Measurements from ENCODE around the gene NOM1. TPM values are rescaled to one million over a fixed set of nuclear protein-coding genes. Genes with fewer than 3 reads are reported as not detected.
"Not testable (repeated sequence)": the region's sequence is repeated elsewhere in the genome, so short reads cannot be mapped to it uniquely, and the experiment has no call there.

The NOM1 gene
- total and polyA plus RNA-seq, 2 experiments from 2014 or later: 17.7 to 36.5 TPM

- TF ChIP-seq POLR2AphosphoS5 (IDR thresholded peaks at IDR 0.05; ENCODE audit: low read depth): no peak
These were observed 30.3 kb upstream of the NOM1 start (continued) for GRCh38 chr7:156919132-156919713.

- H2AFZ ChIP-seq: no peak overlapping the region
- H3K36me3 ChIP-seq (ENCODE audit: insufficient read depth): no peaks in the 10 kb centered on the region
- H3K27me3 ChIP-seq (ENCODE audit: insufficient read depth): no peaks in the 10 kb centered on the region
- H3K4me1 Mint-ChIP-seq: no peaks in the 10 kb centered on the region; the same call in 2 of the 3 replicates
- TF ChIP-seq, protein P1, sequence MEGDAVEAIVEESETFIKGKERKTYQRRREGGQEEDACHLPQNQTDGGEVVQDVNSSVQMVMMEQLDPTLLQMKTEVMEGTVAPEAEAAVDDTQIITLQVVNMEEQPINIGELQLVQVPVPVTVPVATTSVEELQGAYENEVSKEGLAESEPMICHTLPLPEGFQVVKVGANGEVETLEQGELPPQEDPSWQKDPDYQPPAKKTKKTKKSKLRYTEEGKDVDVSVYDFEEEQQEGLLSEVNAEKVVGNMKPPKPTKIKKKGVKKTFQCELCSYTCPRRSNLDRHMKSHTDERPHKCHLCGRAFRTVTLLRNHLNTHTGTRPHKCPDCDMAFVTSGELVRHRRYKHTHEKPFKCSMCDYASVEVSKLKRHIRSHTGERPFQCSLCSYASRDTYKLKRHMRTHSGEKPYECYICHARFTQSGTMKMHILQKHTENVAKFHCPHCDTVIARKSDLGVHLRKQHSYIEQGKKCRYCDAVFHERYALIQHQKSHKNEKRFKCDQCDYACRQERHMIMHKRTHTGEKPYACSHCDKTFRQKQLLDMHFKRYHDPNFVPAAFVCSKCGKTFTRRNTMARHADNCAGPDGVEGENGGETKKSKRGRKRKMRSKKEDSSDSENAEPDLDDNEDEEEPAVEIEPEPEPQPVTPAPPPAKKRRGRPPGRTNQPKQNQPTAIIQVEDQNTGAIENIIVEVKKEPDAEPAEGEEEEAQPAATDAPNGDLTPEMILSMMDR (conservative IDR thresholded peaks at IDR 0.05; ENCODE audit: low read depth in 2 of 2): no peak
- TF ChIP-seq POLR2AphosphoS5 (IDR thresholded peaks at IDR 0.05; ENCODE audit: low read depth): no peak
- TF ChIP-seq CREB1 (CRISPR knock-in tag; IDR thresholded peaks at IDR 0.05; ENCODE audit: low read depth): no peak
- no peak for TF ChIP-seq NANOG (IDR thresholded peaks at IDR 0.05; ENCODE audit: borderline replicate concordance)
- no peak for TF ChIP-seq ZNF331 (CRISPR knock-in tag; IDR thresholded peaks at IDR 0.05; ENCODE audit: low read depth)
- TF ChIP-seq, protein P2, sequence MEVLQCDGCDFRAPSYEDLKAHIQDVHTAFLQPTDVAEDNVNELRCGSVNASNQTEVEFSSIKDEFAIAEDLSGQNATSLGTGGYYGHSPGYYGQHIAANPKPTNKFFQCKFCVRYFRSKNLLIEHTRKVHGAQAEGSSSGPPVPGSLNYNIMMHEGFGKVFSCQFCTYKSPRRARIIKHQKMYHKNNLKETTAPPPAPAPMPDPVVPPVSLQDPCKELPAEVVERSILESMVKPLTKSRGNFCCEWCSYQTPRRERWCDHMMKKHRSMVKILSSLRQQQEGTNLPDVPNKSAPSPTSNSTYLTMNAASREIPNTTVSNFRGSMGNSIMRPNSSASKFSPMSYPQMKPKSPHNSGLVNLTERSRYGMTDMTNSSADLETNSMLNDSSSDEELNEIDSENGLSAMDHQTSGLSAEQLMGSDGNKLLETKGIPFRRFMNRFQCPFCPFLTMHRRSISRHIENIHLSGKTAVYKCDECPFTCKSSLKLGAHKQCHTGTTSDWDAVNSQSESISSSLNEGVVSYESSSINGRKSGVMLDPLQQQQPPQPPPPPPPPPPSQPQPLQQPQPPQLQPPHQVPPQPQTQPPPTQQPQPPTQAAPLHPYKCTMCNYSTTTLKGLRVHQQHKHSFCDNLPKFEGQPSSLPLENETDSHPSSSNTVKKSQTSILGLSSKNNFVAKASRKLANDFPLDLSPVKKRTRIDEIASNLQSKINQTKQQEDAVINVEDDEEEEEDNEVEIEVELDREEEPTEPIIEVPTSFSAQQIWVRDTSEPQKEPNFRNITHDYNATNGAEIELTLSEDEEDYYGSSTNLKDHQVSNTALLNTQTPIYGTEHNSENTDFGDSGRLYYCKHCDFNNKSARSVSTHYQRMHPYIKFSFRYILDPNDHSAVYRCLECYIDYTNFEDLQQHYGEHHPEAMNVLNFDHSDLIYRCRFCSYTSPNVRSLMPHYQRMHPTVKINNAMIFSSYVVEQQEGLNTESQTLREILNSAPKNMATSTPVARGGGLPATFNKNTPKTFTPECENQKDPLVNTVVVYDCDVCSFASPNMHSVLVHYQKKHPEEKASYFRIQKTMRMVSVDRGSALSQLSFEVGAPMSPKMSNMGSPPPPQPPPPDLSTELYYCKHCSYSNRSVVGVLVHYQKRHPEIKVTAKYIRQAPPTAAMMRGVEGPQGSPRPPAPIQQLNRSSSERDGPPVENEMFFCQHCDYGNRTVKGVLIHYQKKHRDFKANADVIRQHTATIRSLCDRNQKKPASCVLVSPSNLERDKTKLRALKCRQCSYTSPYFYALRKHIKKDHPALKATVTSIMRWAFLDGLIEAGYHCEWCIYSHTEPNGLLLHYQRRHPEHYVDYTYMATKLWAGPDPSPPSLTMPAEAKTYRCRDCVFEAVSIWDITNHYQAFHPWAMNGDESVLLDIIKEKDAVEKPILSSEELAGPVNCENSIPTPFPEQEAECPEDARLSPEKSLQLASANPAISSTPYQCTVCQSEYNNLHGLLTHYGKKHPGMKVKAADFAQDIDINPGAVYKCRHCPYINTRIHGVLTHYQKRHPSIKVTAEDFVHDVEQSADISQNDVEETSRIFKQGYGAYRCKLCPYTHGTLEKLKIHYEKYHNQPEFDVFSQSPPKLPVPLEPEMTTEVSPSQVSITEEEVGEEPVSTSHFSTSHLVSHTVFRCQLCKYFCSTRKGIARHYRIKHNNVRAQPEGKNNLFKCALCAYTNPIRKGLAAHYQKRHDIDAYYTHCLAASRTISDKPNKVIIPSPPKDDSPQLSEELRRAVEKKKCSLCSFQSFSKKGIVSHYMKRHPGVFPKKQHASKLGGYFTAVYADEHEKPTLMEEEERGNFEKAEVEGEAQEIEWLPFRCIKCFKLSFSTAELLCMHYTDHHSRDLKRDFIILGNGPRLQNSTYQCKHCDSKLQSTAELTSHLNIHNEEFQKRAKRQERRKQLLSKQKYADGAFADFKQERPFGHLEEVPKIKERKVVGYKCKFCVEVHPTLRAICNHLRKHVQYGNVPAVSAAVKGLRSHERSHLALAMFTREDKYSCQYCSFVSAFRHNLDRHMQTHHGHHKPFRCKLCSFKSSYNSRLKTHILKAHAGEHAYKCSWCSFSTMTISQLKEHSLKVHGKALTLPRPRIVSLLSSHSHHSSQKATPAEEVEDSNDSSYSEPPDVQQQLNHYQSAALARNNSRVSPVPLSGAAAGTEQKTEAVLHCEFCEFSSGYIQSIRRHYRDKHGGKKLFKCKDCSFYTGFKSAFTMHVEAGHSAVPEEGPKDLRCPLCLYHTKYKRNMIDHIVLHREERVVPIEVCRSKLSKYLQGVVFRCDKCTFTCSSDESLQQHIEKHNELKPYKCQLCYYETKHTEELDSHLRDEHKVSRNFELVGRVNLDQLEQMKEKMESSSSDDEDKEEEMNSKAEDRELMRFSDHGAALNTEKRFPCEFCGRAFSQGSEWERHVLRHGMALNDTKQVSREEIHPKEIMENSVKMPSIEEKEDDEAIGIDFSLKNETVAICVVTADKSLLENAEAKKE (CRISPR knock-in tag; IDR thresholded peaks at IDR 0.05): no peak
- DNase-seq (ENCODE audit: low spot score): no peak
- no peaks in the 10 kb centered on the region for H4K20me1 ChIP-seq (replicated peaks; ENCODE audit: insufficient read depth)
- ATAC-seq: no peak
- H3K79me2 ChIP-seq (replicated peaks; ENCODE audit: insufficient read depth): no peaks in the 10 kb centered on the region
- H3K36me3 Mint-ChIP-seq (ENCODE audit: low read depth): peaks cover 8% of the 10 kb centered on the region
- no peak overlapping the region for H3K27ac ChIP-seq (ENCODE audit: low read depth)
- no peak overlapping the region for H3K4me3 ChIP-seq
- H3K9me2 ChIP-seq (ENCODE audit: insufficient read depth): no peaks in the 10 kb centered on the region
- no peaks in the 10 kb centered on the region for H3F3A ChIP-seq (replicated peaks; ENCODE audit: low read depth)
- H3K27me3 Mint-ChIP-seq (ENCODE audit: insufficient read depth, low read depth, poor library complexity): peaks cover 5% of the 10 kb centered on the region
- H3K9me3 Mint-ChIP-seq: peaks cover 14% of the 10 kb centered on the region
- H3K4me3 Mint-ChIP-seq: no peak overlapping the region
- H3K27ac Mint-ChIP-seq: no peak overlapping the region
- no peak overlapping the region for H3K4me2 ChIP-seq
- no peaks in the 10 kb centered on the region for H3K4me1 ChIP-seq (ENCODE audit: insufficient read depth)
These were observed 29.4 kb upstream of the NOM1 start for GRCh38 chr7:156920076-156920475.

GRCh38 chr7:156920487-156921373 is 28.8 kb upstream of the NOM1 start:
- H3K4me3 Mint-ChIP-seq; H2AFZ ChIP-seq; DNase-seq (ENCODE audit: low spot score); H3K36me3 Mint-ChIP-seq (ENCODE audit: low read depth); H3K27ac Mint-ChIP-seq; H3K27ac ChIP-seq (ENCODE audit: low read depth); H3K27me3 ChIP-seq (ENCODE audit: insufficient read depth); H3K79me2 ChIP-seq (replicated peaks; ENCODE audit: insufficient read depth); H3K4me1 Mint-ChIP-seq; H3K4me1 ChIP-seq (ENCODE audit: insufficient read depth); H3K9me3 Mint-ChIP-seq; H3K9me2 ChIP-seq (ENCODE audit: insufficient read depth); H3F3A ChIP-seq (replicated peaks; ENCODE audit: low read depth); H3K4me2 ChIP-seq; H3K27me3 Mint-ChIP-seq (ENCODE audit: insufficient read depth, low read depth, poor library complexity); H3K36me3 ChIP-seq (ENCODE audit: insufficient read depth); ATAC-seq; H3K4me3 ChIP-seq; H4K20me1 ChIP-seq (replicated peaks; ENCODE audit: insufficient read depth): not testable (repeated sequence)

- not testable (repeated sequence) for H3K27me3 ChIP-seq (ENCODE audit: insufficient read depth); H3K4me1 ChIP-seq (ENCODE audit: insufficient read depth); H3K27ac ChIP-seq (ENCODE audit: low read depth); H3K27me3 Mint-ChIP-seq (ENCODE audit: insufficient read depth, low read depth, poor library complexity); H3K36me3 Mint-ChIP-seq (ENCODE audit: low read depth); H4K20me1 ChIP-seq (replicated peaks; ENCODE audit: insufficient read depth); H2AFZ ChIP-seq; H3K79me2 ChIP-seq (replicated peaks; ENCODE audit: insufficient read depth); DNase-seq (ENCODE audit: low spot score); H3K9me3 Mint-ChIP-seq; H3K4me3 Mint-ChIP-seq; H3K36me3 ChIP-seq (ENCODE audit: insufficient read depth); H3K4me1 Mint-ChIP-seq; H3F3A ChIP-seq (replicated peaks; ENCODE audit: low read depth); H3K27ac Mint-ChIP-seq; H3K9me2 ChIP-seq (ENCODE audit: insufficient read depth); H3K4me3 ChIP-seq; ATAC-seq; H3K4me2 ChIP-seq
These were observed 27.2 kb upstream of the NOM1 start for GRCh38 chr7:156922304-156922703.

All from GM23338 (cell line).